Peyer's patch (tissue), 4 donors: ENCODE results near the gene BRD9.

ENCODE experiments used
- POLR2A ChIP-seq, 2 donors: fragments of 450-650 bp; IDR thresholded peaks; one replicate each; pipeline ENCODE4 v1.5.1; 2017; ENCODE audit warnings: antibody characterized with exemption in 2 of 2, mild to moderate bottlenecking in 2 of 2, moderate library complexity in 2 of 2
- TF ChIP-seq, protein P1 (sequence below), 6 experiments: fragments of 450-650 bp in 4 of 6; fragments of 200-600 bp in 2 of 6; sonication (generic) in 1 of 6; IDR thresholded peaks; one replicate each; pipeline ENCODE4 v1.5.1; 2017 to 2019; ENCODE audit warnings: antibody characterized with exemption in 6 of 6, mild to moderate bottlenecking in 3 of 6, moderate library complexity in 1 of 6

DNA sequence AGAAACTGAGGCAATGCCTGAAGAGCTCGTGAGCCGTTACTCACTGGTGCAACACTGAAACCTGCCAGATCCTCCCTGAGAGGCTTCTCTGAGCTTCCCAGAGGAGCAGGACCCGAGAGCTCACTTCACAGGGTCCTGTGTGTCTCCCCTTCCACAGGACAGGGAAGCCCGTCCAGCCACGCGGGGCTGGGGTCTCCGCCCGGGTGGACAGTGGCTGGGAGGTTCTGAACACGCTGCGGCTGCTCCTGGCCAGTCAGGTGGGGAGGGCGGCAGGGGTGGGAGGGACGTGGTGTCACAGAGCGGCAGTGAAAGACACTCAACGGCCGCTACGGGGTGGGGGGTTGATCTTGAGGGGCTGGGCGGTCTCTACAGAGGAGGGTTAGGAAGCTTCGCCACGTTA is 41.5 kb downstream of the BRD9 start:
- TF ChIP-seq, protein P1, sequence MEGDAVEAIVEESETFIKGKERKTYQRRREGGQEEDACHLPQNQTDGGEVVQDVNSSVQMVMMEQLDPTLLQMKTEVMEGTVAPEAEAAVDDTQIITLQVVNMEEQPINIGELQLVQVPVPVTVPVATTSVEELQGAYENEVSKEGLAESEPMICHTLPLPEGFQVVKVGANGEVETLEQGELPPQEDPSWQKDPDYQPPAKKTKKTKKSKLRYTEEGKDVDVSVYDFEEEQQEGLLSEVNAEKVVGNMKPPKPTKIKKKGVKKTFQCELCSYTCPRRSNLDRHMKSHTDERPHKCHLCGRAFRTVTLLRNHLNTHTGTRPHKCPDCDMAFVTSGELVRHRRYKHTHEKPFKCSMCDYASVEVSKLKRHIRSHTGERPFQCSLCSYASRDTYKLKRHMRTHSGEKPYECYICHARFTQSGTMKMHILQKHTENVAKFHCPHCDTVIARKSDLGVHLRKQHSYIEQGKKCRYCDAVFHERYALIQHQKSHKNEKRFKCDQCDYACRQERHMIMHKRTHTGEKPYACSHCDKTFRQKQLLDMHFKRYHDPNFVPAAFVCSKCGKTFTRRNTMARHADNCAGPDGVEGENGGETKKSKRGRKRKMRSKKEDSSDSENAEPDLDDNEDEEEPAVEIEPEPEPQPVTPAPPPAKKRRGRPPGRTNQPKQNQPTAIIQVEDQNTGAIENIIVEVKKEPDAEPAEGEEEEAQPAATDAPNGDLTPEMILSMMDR (IDR thresholded peaks at IDR 0.05): no peak
- TF ChIP-seq POLR2A (IDR thresholded peaks at IDR 0.05): no peak
